Glutamatergic neuron (in vitro differentiated cells): Measurements from ENCODE around the gene DAB2IP. TPM values are rescaled to one million over a fixed set of nuclear protein-coding genes. Genes with fewer than 3 reads are reported as not detected.

Experiments used
- DNase-seq: peaks from one replicate; pipeline ENCODE4 v3.0.0; 2022
- H3K27ac Mint-ChIP-seq: one replicate; pipeline ENCODE4 v1.8.0; 2020; ENCODE audit warnings: mild to moderate bottlenecking, mixed read lengths, inconsistent platforms; ENCODE audit not compliant: unreplicated experiment
- H3K27me3 Mint-ChIP-seq: one replicate; pipeline ENCODE4 v1.8.0; 2020; ENCODE audit warnings: mild to moderate bottlenecking, moderate library complexity, mixed read lengths, inconsistent platforms; ENCODE audit not compliant: unreplicated experiment
- H3K36me3 Mint-ChIP-seq: one replicate; pipeline ENCODE4 v1.8.0; 2020; ENCODE audit warnings: mild to moderate bottlenecking, mixed read lengths, inconsistent platforms; ENCODE audit not compliant: unreplicated experiment
- H3K4me1 Mint-ChIP-seq: one replicate; pipeline ENCODE4 v1.8.0; 2020; ENCODE audit warnings: mild to moderate bottlenecking, low read depth, mixed read lengths, inconsistent platforms; ENCODE audit not compliant: unreplicated experiment
- H3K4me3 Mint-ChIP-seq: one replicate; pipeline ENCODE4 v1.8.0; 2020; ENCODE audit warnings: mild to moderate bottlenecking, mixed read lengths, inconsistent platforms; ENCODE audit not compliant: unreplicated experiment
- H3K9me3 Mint-ChIP-seq: one replicate; pipeline ENCODE4 v1.8.0; 2020; ENCODE audit warnings: mild to moderate bottlenecking, moderate library complexity, mixed read lengths, inconsistent platforms; ENCODE audit not compliant: unreplicated experiment
- total RNA-seq: library from RNA; stranded (reverse); fragmentation: NEBNext Ultra II Directional; extraction: Animal tissue kit (Norgen Biotek cat#: 25700); gene quantifications from one replicate; pipeline ENCODE4 v1.2.1, GENCODE V29; 2021; ENCODE audit not compliant: unreplicated experiment
- TF ChIP-seq, protein P1 (sequence below): fragments of 200-600 bp; sonication (generic); IDR thresholded peaks from one replicate; pipeline ENCODE4 v1.5.0; 2021; ENCODE audit not compliant: partially characterized antibody, unreplicated experiment

The DAB2IP gene
- total RNA-seq, 1 donor from 2014 or later = 32.9 TPM

DNA sequence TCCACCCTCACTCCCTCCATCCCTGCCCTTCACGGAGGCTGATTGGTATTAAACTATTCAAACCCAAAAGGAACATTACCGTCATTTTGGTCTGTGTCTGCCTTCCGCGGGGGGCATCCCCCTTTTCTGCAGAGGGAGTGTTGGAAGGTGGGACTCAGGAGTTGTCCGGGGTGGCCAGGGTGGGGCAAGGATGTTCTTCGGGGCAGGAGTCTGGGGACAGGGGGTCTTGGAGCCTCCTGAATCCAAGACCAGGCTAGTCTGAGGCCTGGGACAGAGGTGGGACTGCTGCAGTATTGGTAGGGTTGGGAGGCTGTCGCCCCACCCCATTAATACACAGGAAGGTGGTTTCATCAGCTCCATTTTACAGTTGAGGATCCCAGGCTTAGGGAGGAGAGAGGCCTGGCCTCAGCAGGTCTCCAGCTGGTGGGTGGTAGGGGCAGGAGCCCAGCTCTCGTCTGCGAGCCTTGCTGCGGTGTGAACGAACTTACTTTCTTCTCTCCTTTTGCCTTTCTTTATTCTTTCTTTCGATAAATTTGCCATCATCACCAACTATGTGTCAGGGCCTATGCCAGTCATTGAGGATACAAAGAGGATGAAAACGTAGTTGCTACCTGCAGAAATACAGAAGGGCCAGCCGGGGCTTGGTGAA lies 33.8 kb downstream of the DAB2IP start:
- DNase-seq = no peak
- H3K9me3 Mint-ChIP-seq = peaks cover 3% of the 10 kb centered on the region

DNA sequence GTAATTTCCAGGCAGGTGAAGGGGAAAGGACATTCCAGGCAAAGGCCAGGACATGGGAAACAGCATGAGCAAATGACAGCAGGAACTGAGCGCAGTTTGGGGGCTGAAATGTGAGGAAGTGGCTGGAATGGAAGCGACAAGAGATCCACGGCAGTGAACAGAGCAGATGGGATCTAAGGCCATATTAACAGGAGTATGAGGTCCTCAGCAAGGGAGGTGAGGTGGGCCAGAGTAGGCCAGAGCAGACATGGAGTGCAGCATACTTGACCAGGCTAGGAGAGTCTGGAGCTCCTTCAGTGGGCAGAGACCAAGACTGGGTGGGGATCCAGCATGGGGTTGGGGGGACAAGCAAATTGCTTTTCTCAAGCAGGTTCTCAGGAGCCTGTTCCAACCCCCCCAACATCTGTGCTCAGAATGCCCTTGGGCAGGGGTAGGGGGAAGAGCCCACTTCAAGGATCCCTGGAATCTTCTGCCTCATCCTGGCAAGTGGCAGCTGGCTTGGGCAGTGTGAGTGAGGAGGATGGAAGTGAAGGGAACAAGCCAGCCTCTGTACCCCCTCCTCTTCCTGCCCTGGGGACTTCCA lies 34.5 kb downstream of the DAB2IP start:
- Mint-ChIP-seq H3K4me3 (no peak overlapping the region), H3K27me3 (peaks cover 12% of the 10 kb centered on the region), H3K27ac (no peak overlapping the region), H3K9me3 (peaks cover 3% of the 10 kb centered on the region), H3K4me1 (peaks cover 10% of the 10 kb centered on the region), H3K36me3 (no peaks in the 10 kb centered on the region)
- TF ChIP-seq, protein P1, sequence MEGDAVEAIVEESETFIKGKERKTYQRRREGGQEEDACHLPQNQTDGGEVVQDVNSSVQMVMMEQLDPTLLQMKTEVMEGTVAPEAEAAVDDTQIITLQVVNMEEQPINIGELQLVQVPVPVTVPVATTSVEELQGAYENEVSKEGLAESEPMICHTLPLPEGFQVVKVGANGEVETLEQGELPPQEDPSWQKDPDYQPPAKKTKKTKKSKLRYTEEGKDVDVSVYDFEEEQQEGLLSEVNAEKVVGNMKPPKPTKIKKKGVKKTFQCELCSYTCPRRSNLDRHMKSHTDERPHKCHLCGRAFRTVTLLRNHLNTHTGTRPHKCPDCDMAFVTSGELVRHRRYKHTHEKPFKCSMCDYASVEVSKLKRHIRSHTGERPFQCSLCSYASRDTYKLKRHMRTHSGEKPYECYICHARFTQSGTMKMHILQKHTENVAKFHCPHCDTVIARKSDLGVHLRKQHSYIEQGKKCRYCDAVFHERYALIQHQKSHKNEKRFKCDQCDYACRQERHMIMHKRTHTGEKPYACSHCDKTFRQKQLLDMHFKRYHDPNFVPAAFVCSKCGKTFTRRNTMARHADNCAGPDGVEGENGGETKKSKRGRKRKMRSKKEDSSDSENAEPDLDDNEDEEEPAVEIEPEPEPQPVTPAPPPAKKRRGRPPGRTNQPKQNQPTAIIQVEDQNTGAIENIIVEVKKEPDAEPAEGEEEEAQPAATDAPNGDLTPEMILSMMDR = no peak
- no peak for DNase-seq

More for the DNA sequence above, 33.8 kb downstream of the DAB2IP start:
- peaks cover 10% of the 10 kb centered on the region for H3K4me1 Mint-ChIP-seq
- H3K4me3 Mint-ChIP-seq = no peak overlapping the region
- TF ChIP-seq, protein P1 = no peak
- no peak overlapping the region for H3K27ac Mint-ChIP-seq
- peaks cover 12% of the 10 kb centered on the region for H3K27me3 Mint-ChIP-seq
- no peaks in the 10 kb centered on the region for H3K36me3 Mint-ChIP-seq

DNA sequence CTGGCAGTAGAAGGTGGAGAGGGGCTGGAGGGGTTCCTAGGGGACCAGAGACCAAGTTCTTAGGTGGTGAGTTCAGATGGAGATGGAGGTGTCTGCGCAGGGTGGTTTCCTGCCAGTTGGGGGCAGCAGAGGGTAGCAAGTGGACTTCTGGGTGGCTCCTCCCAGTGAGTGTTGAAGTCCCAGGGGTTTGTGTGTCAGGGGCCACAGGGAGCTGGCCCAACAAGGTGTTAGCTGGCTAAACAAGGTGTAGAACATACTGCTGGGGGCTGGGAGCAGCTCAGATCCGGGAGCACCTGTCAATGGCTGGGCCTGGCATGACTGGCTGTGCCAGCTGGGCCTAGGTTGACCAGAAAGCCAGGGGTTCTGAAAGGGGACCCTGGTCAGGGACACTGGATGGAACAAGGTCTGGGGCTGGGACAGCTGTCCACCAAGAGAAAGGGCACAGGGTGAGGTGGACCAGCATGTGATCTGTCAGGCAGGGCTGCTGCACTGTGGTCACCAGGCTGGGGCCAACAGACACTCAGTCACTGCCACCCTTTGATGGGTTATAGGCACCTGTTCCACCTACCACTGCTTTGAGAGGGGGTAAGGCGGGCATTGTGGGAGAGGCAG lies 35.6 kb downstream of the DAB2IP start:
- Mint-ChIP-seq H3K27me3 (peaks cover 13% of the 10 kb centered on the region), H3K27ac (no peak overlapping the region), H3K4me1 (peaks cover 10% of the 10 kb centered on the region), H3K4me3 (no peak overlapping the region), H3K9me3 (peaks cover 4% of the 10 kb centered on the region), H3K36me3 (no peaks in the 10 kb centered on the region)
- DNase-seq = peak; percentile 87
- TF ChIP-seq, protein P1 = peak; percentile 83

DNA sequence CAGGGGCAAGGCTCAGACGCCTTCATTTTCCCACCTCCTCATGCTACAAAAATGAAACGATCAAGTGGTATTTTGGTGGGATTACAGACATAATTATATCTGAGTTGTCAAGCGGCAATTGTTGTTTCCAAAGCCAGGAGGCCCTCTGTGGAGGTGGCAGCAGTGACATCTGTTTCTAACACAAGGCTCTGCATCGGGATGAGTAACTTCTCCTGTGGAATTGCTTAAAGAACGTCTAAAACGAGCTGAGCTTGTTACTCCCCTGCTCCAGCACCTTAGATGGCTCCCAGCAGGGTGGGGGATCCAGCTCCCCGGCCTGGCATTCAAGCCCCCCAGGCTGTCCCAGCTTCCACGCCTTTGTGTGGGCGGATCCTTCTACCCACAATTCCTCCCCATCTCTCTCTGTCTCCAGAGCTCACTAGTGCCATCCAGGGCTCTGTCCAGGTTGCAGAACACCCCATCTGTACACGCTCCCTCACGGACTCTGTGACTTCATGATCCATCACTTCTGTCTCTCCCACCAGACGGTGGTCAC lies 36.8 kb downstream of the DAB2IP start:
- Mint-ChIP-seq H3K4me1 (peaks cover 10% of the 10 kb centered on the region), H3K4me3 (no peak overlapping the region), H3K27ac (peak overlapping the region; percentile 64), H3K36me3 (no peaks in the 10 kb centered on the region), H3K9me3 (peaks cover 8% of the 10 kb centered on the region), H3K27me3 (peaks cover 14% of the 10 kb centered on the region)
- no peak for DNase-seq
- TF ChIP-seq, protein P1 = no peak
